Natural killer cell (primary cell): ENCODE data around the gene MCM6. TPM values are rescaled to one million over a fixed set of nuclear protein-coding genes. Genes with fewer than 3 reads are reported as not detected.

ENCODE experiments used
- ATAC-seq, 3 donors: fragments of 150-1000 bp in 2 of 3; fragments of 200-7000 bp in 1 of 3; cut with Tn5 transposase; 1 replicate in 1 of 3; 2 replicates in 2 of 3; pipeline ENCODE4 v1.10.0; 2021; ENCODE audit warnings: mild to moderate bottlenecking in 2 of 3, moderate library complexity in 2 of 3
- DNase-seq, 2 donors: peaks; one replicate each; pipeline versions ENCODE4 v3.0.0 to v3.0.0-alpha.2; 2013 to 2021; ENCODE audit warnings: mixed read lengths in 1 of 2
- H3K27ac ChIP-seq: one replicate; pipeline ENCODE4 v1.5.1; 2013; ENCODE audit warnings: mild to moderate bottlenecking, low read length
- H3K27me3 ChIP-seq: one replicate; pipeline ENCODE4 v1.6.1; 2013; ENCODE audit warnings: low read length; ENCODE audit not compliant: control insufficient read depth, insufficient read depth
- H3K36me3 ChIP-seq: one replicate; pipeline ENCODE4 v1.6.1; 2013; ENCODE audit warnings: low read length; ENCODE audit not compliant: control insufficient read depth, insufficient read depth
- H3K4me1 ChIP-seq: one replicate; pipeline ENCODE4 v1.6.1; 2013; ENCODE audit warnings: low read length; ENCODE audit not compliant: control insufficient read depth, insufficient read depth
- H3K4me3 ChIP-seq: one replicate; pipeline ENCODE4 v1.5.1; 2013; ENCODE audit warnings: low read length
- H3K9me3 ChIP-seq: one replicate; pipeline ENCODE4 v1.6.1; 2013; ENCODE audit warnings: low read length; ENCODE audit not compliant: control insufficient read depth, insufficient read depth
- H3K27ac Mint-ChIP-seq, 2 donors: one replicate each; pipeline ENCODE4 v1.8.0; 2022; ENCODE audit warnings: mild to moderate bottlenecking in 2 of 2, mixed read lengths in 2 of 2, moderate library complexity in 1 of 2
- H3K27me3 Mint-ChIP-seq, 2 donors: one replicate each; pipeline ENCODE4 v1.8.0; 2022; ENCODE audit warnings: low read depth in 2 of 2, mixed read lengths in 2 of 2
- H3K36me3 Mint-ChIP-seq: one replicate; pipeline ENCODE4 v1.8.0; 2022; ENCODE audit warnings: mixed read lengths
- H3K4me1 Mint-ChIP-seq, 2 donors: one replicate each; pipeline ENCODE4 v1.8.0; 2022; ENCODE audit warnings: mixed read lengths in 2 of 2
- H3K4me3 Mint-ChIP-seq: one replicate; pipeline ENCODE4 v1.8.0; 2022; ENCODE audit warnings: mild to moderate bottlenecking, moderate library complexity, mixed read lengths
- H3K9me3 Mint-ChIP-seq, 2 donors: one replicate each; pipeline ENCODE4 v1.8.0; 2022; ENCODE audit warnings: mixed read lengths in 2 of 2
- CTCF ChIP-seq: fragments of 200-600 bp; IDR thresholded peaks from one replicate; pipeline ENCODE4 v1.8.0; 2022; ENCODE audit warnings: antibody characterized with exemption
- WGBS: methylation state at CpG from one replicate; pipeline ENCODE4 v1.1.7; 2013; ENCODE audit warnings: missing lambda C conversion rate; ENCODE audit not compliant: insufficient coverage; 5-methylcytosine and 5-hydroxymethylcytosine counted together
- intact Hi-C: fragments of 100-400 bp; cut with micrococcal nuclease; formaldehyde crosslinking; loops from one replicate; pipeline ENCODE4 v1.14.2; 2022
- total RNA-seq, 4 donors: library from RNA; stranded (reverse); fragments of 120-200 nt in 1 of 4; gene quantifications; one replicate each; pipeline versions ENCODE4 v1.2.3 to v1.2.4, GENCODE V29; 2013 to 2022

The MCM6 gene
- total RNA-seq, 3 donors from 2014 or later (not counting 1 experiment from before 2014, with no cell fraction given) = 12.6 to 19.4 (median 15.9) TPM

GRCh38 chr2:135905679-135906078 lies 29.4 kb upstream of the MCM6 start:
- Histone ChIP-seq H3K9me3 (no peaks in the 10 kb centered on the region), H3K27ac (no peak overlapping the region), H3K4me3 (no peak overlapping the region), H3K36me3 (peaks cover 33% of the 10 kb centered on the region), H3K4me1 (no peaks in the 10 kb centered on the region), H3K27me3 (no peaks in the 10 kb centered on the region)
- no peak overlapping the region for H3K27ac Mint-ChIP-seq
- no peaks in the 10 kb centered on the region for H3K36me3 Mint-ChIP-seq
- TF ChIP-seq CTCF = no peak
- DNase-seq (no peak), ATAC-seq (no peak)
- intact Hi-C loops = no loop called here
- H3K27me3 Mint-ChIP-seq = no peaks in the 10 kb centered on the region
- H3K4me1 Mint-ChIP-seq = no peaks in the 10 kb centered on the region
- no peaks in the 10 kb centered on the region for H3K9me3 Mint-ChIP-seq
- H3K4me3 Mint-ChIP-seq = no peak overlapping the region

- no peaks in the 10 kb centered on the region for H3K4me1 Mint-ChIP-seq
- no peaks in the 10 kb centered on the region for H3K36me3 Mint-ChIP-seq
- Histone ChIP-seq H3K9me3 (no peaks in the 10 kb centered on the region), H3K27ac (no peak overlapping the region), H3K27me3 (no peaks in the 10 kb centered on the region), H3K4me1 (no peaks in the 10 kb centered on the region), H3K36me3 (peaks cover 23% of the 10 kb centered on the region), H3K4me3 (no peak overlapping the region)
- DNase-seq (no peak), ATAC-seq (no peak)
- intact Hi-C loops = no loop called here
- no peaks in the 10 kb centered on the region for H3K27me3 Mint-ChIP-seq
- no peaks in the 10 kb centered on the region for H3K9me3 Mint-ChIP-seq
- H3K4me3 Mint-ChIP-seq = no peak overlapping the region
- 95% methylated on average over 4 of the region's 4 CpGs for WGBS
- no peak overlapping the region for H3K27ac Mint-ChIP-seq
- no peak for TF ChIP-seq CTCF
Observed at GRCh38 chr2:135904341-135904989, 28.2 kb upstream of the MCM6 start.

GRCh38 chr2:135903650-135904049 lies 27.4 kb upstream of the MCM6 start:
- H3K36me3 ChIP-seq = peaks cover 21% of the 10 kb centered on the region
- ATAC-seq (no peak), DNase-seq (no peak)
- no peaks in the 10 kb centered on the region for H3K27me3 ChIP-seq
- no peak overlapping the region for H3K27ac ChIP-seq
- Mint-ChIP-seq H3K27ac (no peak overlapping the region), H3K27me3 (no peaks in the 10 kb centered on the region), H3K4me3 (no peak overlapping the region), H3K36me3 (no peaks in the 10 kb centered on the region), H3K4me1 (no peaks in the 10 kb centered on the region), H3K9me3 (no peaks in the 10 kb centered on the region)
- no peak for TF ChIP-seq CTCF
- 98% methylated on average over 3 of the region's 3 CpGs for WGBS
- H3K4me1 ChIP-seq = no peaks in the 10 kb centered on the region
- intact Hi-C loops = no loop called here
- H3K4me3 ChIP-seq = no peak overlapping the region
- H3K9me3 ChIP-seq = no peaks in the 10 kb centered on the region

GRCh38 chr2:135899567-135899966 lies 23.3 kb upstream of the MCM6 start:
- ATAC-seq (no peak), DNase-seq (no peak)
- H3K4me1 ChIP-seq = no peaks in the 10 kb centered on the region
- no peaks in the 10 kb centered on the region for H3K27me3 ChIP-seq
- Mint-ChIP-seq H3K9me3 (no peaks in the 10 kb centered on the region), H3K4me3 (no peak overlapping the region), H3K4me1 (no peaks in the 10 kb centered on the region), H3K36me3 (no peaks in the 10 kb centered on the region), H3K27me3 (no peaks in the 10 kb centered on the region), H3K27ac (no peak overlapping the region)
- H3K36me3 ChIP-seq = peaks cover 3% of the 10 kb centered on the region
- no peak for TF ChIP-seq CTCF
- H3K27ac ChIP-seq = no peak overlapping the region
- 91% methylated on average over 2 of the region's 4 CpGs for WGBS
- H3K4me3 ChIP-seq = no peak overlapping the region
- H3K9me3 ChIP-seq = no peaks in the 10 kb centered on the region
- intact Hi-C loops = no loop called here
